Upper lobe of right lung (tissue), 1 donor: Measurements from ENCODE around the gene CCNG2. TPM values are rescaled to one million over a fixed set of nuclear protein-coding genes. Genes with fewer than 3 reads are reported as not detected.

Source experiments
- ATAC-seq: fragments of 200-7000 bp; cut with Tn5 transposase; one replicate; pipeline ENCODE4 v1.9.1; 2020; ENCODE audit warnings: mild to moderate bottlenecking, moderate library complexity
- DNase-seq: peaks from one replicate; pipeline ENCODE4 v3.0.0-alpha.2; 2020
- H3K27ac ChIP-seq: fragments of 200-600 bp; one replicate; pipeline ENCODE4 v1.8.0; 2022
- H3K27me3 ChIP-seq: fragments of 200-600 bp; one replicate; pipeline ENCODE4 v1.8.0; 2022; ENCODE audit warnings: mild to moderate bottlenecking
- H3K36me3 ChIP-seq: fragments of 200-600 bp; one replicate; pipeline ENCODE4 v1.8.0; 2022
- H3K4me1 ChIP-seq: fragments of 200-600 bp; one replicate; pipeline ENCODE4 v1.8.0; 2022
- H3K4me3 ChIP-seq: fragments of 200-600 bp; one replicate; pipeline ENCODE4 v1.8.0; 2022; ENCODE audit warnings: mild to moderate bottlenecking
- H3K9me3 ChIP-seq: fragments of 200-600 bp; one replicate; pipeline ENCODE4 v1.8.0; 2022
- CTCF ChIP-seq: fragments of 200-600 bp; IDR thresholded peaks from one replicate; pipeline ENCODE4 v1.8.0; 2022; ENCODE audit warnings: antibody characterized with exemption
- intact Hi-C: fragments of 100-400 bp; cut with DNase I; formaldehyde crosslinking; loops from one replicate; pipeline ENCODE4 v1.11.0; 2022
- total RNA-seq: library from RNA; stranded (reverse); fragmentation: NEBNext Ultra II Directional; extraction: Animal tissue kit (Norgen Biotek cat#: 25700); gene quantifications from one replicate; pipeline ENCODE4 v1.2.1, GENCODE V29; 2021
- donor health status: DM: no; HTN: yes; CAD: no; lungs with severe emphysema.

The CCNG2 gene
- total RNA-seq, 1 donor from 2014 or later = 41.3 TPM

- TF ChIP-seq CTCF = no peak
- no peak overlapping the region for H3K4me3 ChIP-seq
- ATAC-seq = no peak
- H3K36me3 ChIP-seq = no peaks in the 10 kb centered on the region
- DNase-seq = no peak
- no peaks in the 10 kb centered on the region for H3K9me3 ChIP-seq
- H3K27ac ChIP-seq = no peak overlapping the region
- no peaks in the 10 kb centered on the region for H3K4me1 ChIP-seq
- intact Hi-C loops = no loop called here
- H3K27me3 ChIP-seq = no peaks in the 10 kb centered on the region
Measured at GRCh38 chr4:77188498-77189220, 31.7 kb downstream of the CCNG2 start.

- no peaks in the 10 kb centered on the region for H3K36me3 ChIP-seq
- H3K4me1 ChIP-seq = no peaks in the 10 kb centered on the region
- no peaks in the 10 kb centered on the region for H3K27me3 ChIP-seq
- intact Hi-C loops = no loop called here
- no peak overlapping the region for H3K4me3 ChIP-seq
- H3K27ac ChIP-seq = no peak overlapping the region
- ATAC-seq (no peak), DNase-seq (no peak)
- no peak for TF ChIP-seq CTCF
- H3K9me3 ChIP-seq = no peaks in the 10 kb centered on the region
Measured at GRCh38 chr4:77189412-77189811, 32.4 kb downstream of the CCNG2 start.

- no peak for TF ChIP-seq CTCF
- H3K36me3 ChIP-seq = no peaks in the 10 kb centered on the region
- no peaks in the 10 kb centered on the region for H3K4me1 ChIP-seq
- H3K27ac ChIP-seq = no peak overlapping the region
- intact Hi-C loops = no loop called here
- no peak for ATAC-seq
- no peak overlapping the region for H3K4me3 ChIP-seq
- no peaks in the 10 kb centered on the region for H3K9me3 ChIP-seq
- no peaks in the 10 kb centered on the region for H3K27me3 ChIP-seq
- no peak for DNase-seq
Measured at GRCh38 chr4:77190053-77190452, 33.0 kb downstream of the CCNG2 start.

- no peaks in the 10 kb centered on the region for H3K36me3 ChIP-seq
- H3K9me3 ChIP-seq = no peaks in the 10 kb centered on the region
- H3K27me3 ChIP-seq = no peaks in the 10 kb centered on the region
- intact Hi-C loops = no loop called here
- DNase-seq = no peak
- no peak for TF ChIP-seq CTCF
- H3K4me1 ChIP-seq = no peaks in the 10 kb centered on the region
- H3K27ac ChIP-seq = no peak overlapping the region
- H3K4me3 ChIP-seq = peak overlapping the region; percentile 34
- ATAC-seq = no peak
Measured at GRCh38 chr4:77193046-77193445, 36.0 kb downstream of the CCNG2 start.

GRCh38 chr4:77193511-77194102 is 36.6 kb downstream of the CCNG2 start:
- Histone ChIP-seq H3K4me1 (no peaks in the 10 kb centered on the region), H3K27ac (peak overlapping the region; percentile 32), H3K9me3 (no peaks in the 10 kb centered on the region), H3K27me3 (no peaks in the 10 kb centered on the region), H3K36me3 (no peaks in the 10 kb centered on the region), H3K4me3 (peak overlapping the region; percentile 34)
- no peak for TF ChIP-seq CTCF
- ATAC-seq = peak; percentile 88
- DNase-seq = peak; percentile 83
- intact Hi-C loops = no loop called here
